ENCODE results near the gene POU2AF1. TPM values are rescaled to one million over a fixed set of nuclear protein-coding genes. Genes with fewer than 3 reads are reported as not detected.

Gene POU2AF1
- polyA plus RNA-seq, 3 donors, result 0.53 to 1.1 (median 0.88) TPM

GRCh38 chr11:111393096-111393495 lies 14.0 kb upstream of the POU2AF1 start:
- DNase-seq (ENCODE audit: extremely low read depth in 1 of 11, low read depth in 9 of 11, low spot score in 4 of 11), result no peak

- no peak for DNase-seq (ENCODE audit: extremely low read depth in 1 of 11, low read depth in 9 of 11, low spot score in 4 of 11)
Measured at GRCh38 chr11:111392552-111392951, 13.5 kb upstream of the POU2AF1 start.

- DNase-seq (ENCODE audit: extremely low read depth in 1 of 11, low read depth in 9 of 11, low spot score in 4 of 11), result no peak
Measured at GRCh38 chr11:111391328-111392124, 12.5 kb upstream of the POU2AF1 start.

DNA sequence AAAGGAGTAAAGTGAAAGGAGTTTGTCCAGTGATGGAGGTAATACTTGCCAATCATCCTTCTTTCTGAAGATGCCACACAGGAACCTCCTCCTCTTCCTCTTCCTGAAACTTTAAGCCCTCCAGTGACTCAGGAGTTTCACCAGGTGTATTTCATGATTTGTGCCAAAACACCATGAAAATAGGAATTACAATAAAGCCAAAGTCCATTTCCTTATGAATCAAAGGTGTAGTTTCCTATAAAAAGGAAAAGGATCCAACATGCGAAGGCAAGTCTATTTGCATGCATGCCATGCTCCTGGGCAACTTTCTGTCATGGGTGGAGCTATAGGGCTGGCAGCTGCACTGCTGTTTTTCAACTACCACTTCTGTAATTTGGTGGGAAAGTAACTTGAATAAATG lies 9.8 kb upstream of the POU2AF1 start:
- no peak for DNase-seq (ENCODE audit: extremely low read depth in 1 of 11, low read depth in 9 of 11, low spot score in 4 of 11)

DNA sequence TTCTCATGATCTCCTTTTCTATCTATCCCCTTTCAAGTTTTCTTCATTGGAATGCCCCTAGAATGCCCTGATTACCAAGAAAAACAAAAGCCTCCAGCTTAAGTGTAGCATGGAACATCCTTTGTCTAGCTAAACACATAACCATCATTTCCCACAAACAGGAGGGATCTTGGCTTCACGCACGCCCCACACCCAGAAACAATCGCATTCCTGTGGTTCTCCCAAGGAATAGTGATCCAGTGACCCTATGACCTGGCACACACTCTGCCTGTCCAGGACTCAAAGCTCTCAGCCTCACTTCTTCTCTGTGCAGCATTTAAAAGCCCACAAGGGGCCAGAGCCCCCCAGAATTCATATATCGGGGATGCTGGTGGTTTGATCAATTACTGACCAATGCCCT lies 9.3 kb upstream of the POU2AF1 start:
- no peak for DNase-seq (ENCODE audit: extremely low read depth in 1 of 11, low read depth in 9 of 11, low spot score in 4 of 11)

- DNase-seq (ENCODE audit: extremely low read depth in 1 of 11, low read depth in 9 of 11, low spot score in 4 of 11), result no peak
Measured at GRCh38 chr11:111387363-111387762, 8.3 kb upstream of the POU2AF1 start.

GRCh38 chr11:111386611-111387150 lies 7.6 kb upstream of the POU2AF1 start:
- DNase-seq (ENCODE audit: extremely low read depth in 1 of 11, low read depth in 9 of 11, low spot score in 4 of 11), result no peak

DNA sequence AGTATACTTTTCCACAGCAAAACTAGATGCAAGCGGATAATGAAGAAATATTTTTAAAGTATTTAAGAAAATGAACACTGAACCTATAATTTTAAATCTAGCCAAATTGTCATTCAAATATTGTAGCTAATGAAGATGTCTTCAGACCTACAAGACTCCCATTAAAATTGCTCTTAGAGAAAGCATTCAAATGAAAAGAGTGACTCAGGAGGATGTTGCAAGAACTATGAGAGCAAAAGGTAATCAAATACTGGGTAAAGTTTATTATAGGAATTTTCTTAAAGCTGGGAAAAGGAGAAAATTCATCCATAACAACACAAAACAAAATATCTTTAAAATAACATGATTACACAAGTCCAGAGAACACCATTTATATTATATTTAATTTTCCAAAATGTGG lies 5.4 kb upstream of the POU2AF1 start:
- DNase-seq (ENCODE audit: extremely low read depth in 1 of 11, low read depth in 9 of 11, low spot score in 4 of 11), result no peak

DNA sequence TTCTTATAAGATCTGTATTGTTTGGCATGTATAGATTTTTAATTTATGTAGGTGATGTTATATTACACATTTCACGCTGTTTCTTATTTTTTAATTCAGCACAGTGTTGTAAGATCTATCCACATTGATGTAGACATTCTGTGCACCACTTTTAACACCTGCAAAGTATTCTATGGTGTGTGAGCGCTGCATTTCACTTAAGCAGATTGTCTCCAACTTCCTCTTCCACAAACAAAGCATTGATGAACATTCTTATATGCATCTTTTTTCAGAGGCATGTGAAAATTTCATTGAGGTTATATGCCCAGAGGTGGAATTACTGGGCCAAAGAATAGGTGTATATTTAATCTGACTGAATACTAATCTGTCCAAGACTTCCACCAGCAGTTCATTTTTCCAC lies 3.4 kb upstream of the POU2AF1 start:
- no peak for DNase-seq (ENCODE audit: extremely low read depth in 1 of 11, low read depth in 9 of 11, low spot score in 4 of 11)

GRCh38 chr11:111379602-111380136 lies 594 bp upstream of the POU2AF1 start:
- DNase-seq (ENCODE audit: extremely low read depth in 1 of 11, low read depth in 9 of 11, low spot score in 4 of 11), result no peak

GRCh38 chr11:111378185-111378860 lies 752 bp downstream of the POU2AF1 start:
- DNase-seq (ENCODE audit: extremely low read depth in 1 of 11, low read depth in 9 of 11, low spot score in 4 of 11), result no peak

- no peak for DNase-seq (ENCODE audit: extremely low read depth in 1 of 11, low read depth in 9 of 11, low spot score in 4 of 11)
Measured at GRCh38 chr11:111376181-111376871, 2.7 kb downstream of the POU2AF1 start.

DNA sequence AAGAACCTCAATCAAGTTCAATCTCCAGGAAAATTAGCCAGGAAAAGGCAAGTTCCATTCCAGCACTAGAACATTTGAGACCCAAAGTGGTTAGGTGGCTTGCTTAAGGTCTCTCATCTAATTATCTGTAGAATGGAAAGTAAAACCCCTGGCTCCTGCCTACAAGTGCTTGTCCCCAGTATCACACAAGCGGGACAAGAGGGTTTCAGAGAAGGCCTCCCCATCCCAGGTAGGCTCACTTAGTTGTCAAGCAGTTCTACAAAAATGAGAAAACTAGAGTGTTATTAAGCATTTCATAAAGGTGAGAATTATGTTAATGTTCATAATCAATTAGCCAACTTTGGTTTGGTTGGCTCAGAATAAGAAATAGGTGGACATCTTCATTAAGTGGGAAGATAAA lies 5.5 kb downstream of the POU2AF1 start:
- no peak for DNase-seq (ENCODE audit: extremely low read depth in 1 of 11, low read depth in 9 of 11, low spot score in 4 of 11)

GRCh38 chr11:111372538-111372937 lies 6.5 kb downstream of the POU2AF1 start:
- no peak for DNase-seq (ENCODE audit: extremely low read depth in 1 of 11, low read depth in 9 of 11, low spot score in 4 of 11)

DNA sequence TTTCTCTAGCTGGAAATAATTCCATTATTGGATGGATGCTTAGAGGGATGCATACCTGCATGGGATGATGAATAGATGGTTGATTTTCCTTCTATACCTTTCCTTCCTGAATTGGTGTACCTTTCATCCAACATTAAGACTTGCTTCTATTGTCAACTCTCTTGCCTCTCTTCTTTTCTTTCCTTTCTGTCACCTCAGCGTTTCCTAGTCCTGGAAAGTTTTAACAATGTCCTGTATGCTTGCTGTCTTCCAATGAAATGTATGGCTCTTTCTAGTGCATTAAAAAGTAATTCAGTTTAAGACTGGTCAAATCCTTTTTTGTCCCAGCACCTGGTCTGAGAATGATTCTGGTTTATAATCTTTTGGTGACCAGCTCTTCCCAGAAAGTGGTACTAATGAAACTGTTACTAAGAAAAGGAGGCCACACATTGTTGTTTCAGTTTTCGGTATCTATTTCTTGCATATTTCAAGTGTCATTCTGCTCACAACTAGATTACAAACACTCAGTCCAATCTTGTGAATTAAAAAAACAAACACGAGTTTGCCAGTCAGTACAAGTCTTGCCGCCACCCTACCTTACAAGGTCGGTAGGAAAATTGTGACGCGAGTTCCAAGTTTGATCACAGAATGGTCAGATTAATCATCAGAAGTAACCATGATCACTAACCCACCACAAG lies 8.0 kb downstream of the POU2AF1 start:
- DNase-seq (ENCODE audit: extremely low read depth in 1 of 11, low read depth in 9 of 11, low spot score in 4 of 11), result no peak

DNA sequence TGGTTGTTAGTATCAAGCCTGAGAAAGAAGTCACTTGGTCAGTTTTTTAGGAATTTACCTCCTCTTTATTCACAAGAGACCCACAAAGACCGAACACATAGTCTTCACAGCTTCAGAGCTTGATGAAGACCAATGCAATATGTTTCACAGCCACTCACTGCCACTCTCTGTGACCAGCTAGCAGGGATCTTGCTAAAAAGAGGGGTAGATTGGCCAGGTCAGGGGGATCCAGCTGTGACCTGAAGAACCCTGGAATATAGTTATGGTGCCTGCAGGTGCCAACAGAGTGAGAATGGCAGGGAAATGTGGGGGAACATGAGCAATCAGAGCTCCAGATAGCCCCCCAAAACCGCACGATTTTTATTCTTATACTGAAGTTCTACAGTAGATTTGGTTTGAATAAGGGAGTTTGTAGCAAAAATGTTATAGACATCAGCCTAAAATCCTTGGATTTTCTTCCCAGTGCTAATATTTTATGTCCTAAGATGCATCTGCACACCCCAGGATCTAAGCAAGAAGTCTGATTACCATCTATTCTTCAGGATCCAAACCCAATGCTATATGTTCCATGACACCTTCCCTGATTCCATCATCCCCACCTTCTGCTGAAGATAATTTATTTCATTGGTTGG lies 8.7 kb downstream of the POU2AF1 start:
- no peak for DNase-seq (ENCODE audit: extremely low read depth in 1 of 11, low read depth in 9 of 11, low spot score in 4 of 11)

DNA sequence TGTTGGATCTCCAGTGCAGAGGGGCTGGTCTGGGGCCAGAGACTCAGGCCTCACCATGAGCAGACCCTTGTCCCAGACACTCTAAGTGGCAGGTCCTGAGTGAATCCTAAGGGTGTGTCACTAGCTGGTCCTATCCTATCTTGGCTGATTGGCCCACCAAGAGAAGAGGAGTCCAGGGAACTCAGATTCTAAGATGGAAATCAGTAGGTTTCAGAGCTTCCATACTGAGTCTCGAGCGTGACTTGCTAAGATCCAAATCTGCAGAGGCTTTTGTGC lies 10.9 kb downstream of the POU2AF1 start:
- no peak for DNase-seq (ENCODE audit: extremely low read depth in 1 of 11, low read depth in 9 of 11, low spot score in 4 of 11)

- DNase-seq (ENCODE audit: extremely low read depth in 1 of 11, low read depth in 9 of 11, low spot score in 4 of 11), result no peak
Measured at GRCh38 chr11:111367411-111368284, 11.4 kb downstream of the POU2AF1 start.

Measured in renal cortex interstitium (tissue), 11 donors.